Astrocyte (in vitro differentiated cells and primary cell): ENCODE measurements around the gene CPNE7. TPM values are rescaled to one million over a fixed set of nuclear protein-coding genes. Genes with fewer than 3 reads are reported as not detected.
"Not testable (repeated sequence)": the region's sequence is repeated elsewhere in the genome, so short reads cannot be mapped to it uniquely, and the experiment has no call there.

Experiments
- DNase-seq: peaks from one replicate; pipeline ENCODE4 v3.0.0-alpha.2; 2010; ENCODE audit warnings: low read depth
- FAIRE-seq: peaks from 2 replicates; lab custom pipeline; 2011; peaks lifted over from hg19 to GRCh38; lab: Jason Lieb, UNC
- H2AFZ ChIP-seq: 2 replicates; pipeline ENCODE4 v1.6.0; 2012; ENCODE audit warnings: low read depth, low read length, inconsistent platforms
- H3K27ac ChIP-seq: 2 replicates; pipeline ENCODE4 v1.5.1; 2011; ENCODE audit warnings: low read depth, low read length, inconsistent platforms
- H3K27me3 ChIP-seq: 2 replicates; pipeline ENCODE4 v1.6.0; 2011; ENCODE audit warnings: low read length, inconsistent platforms; ENCODE audit not compliant: insufficient read depth
- H3K36me3 ChIP-seq: 2 replicates; pipeline ENCODE4 v1.5.1; 2011; ENCODE audit warnings: low read length, inconsistent platforms; ENCODE audit not compliant: insufficient read depth
- H3K4me1 ChIP-seq: 2 replicates; pipeline ENCODE4 v1.5.1; 2011; ENCODE audit warnings: low read length, inconsistent platforms; ENCODE audit not compliant: insufficient read depth
- H3K4me2 ChIP-seq: 2 replicates; pipeline ENCODE4 v1.6.0; 2012; ENCODE audit warnings: low read length, inconsistent platforms
- H3K4me3 ChIP-seq: 2 replicates; pipeline ENCODE4 v1.5.1; 2011; ENCODE audit warnings: low read depth, mild to moderate bottlenecking, low read length, inconsistent platforms; ENCODE audit not compliant: insufficient read depth
- H3K79me2 ChIP-seq: 2 replicates; pipeline ENCODE4 v1.6.0; 2012; ENCODE audit warnings: mild to moderate bottlenecking, low read length, inconsistent platforms; ENCODE audit not compliant: insufficient read depth
- H3K9ac ChIP-seq: 2 replicates; pipeline ENCODE4 v1.6.0; 2012; ENCODE audit warnings: mild to moderate bottlenecking, low read length, inconsistent platforms
- H3K9me3 ChIP-seq: 2 replicates; pipeline ENCODE4 v1.5.1; 2012; ENCODE audit warnings: low read depth, mild to moderate bottlenecking, low read length, inconsistent platforms; ENCODE audit not compliant: insufficient read depth
- H4K20me1 ChIP-seq: 2 replicates; pipeline ENCODE4 v1.6.0; 2012; ENCODE audit warnings: low read length, inconsistent platforms; ENCODE audit not compliant: insufficient read depth
- H3K27ac Mint-ChIP-seq: one replicate; pipeline ENCODE4 v1.8.0; 2021; ENCODE audit warnings: mild to moderate bottlenecking, mixed read lengths; ENCODE audit not compliant: unreplicated experiment
- H3K27me3 Mint-ChIP-seq: one replicate; pipeline ENCODE4 v1.8.0; 2021; ENCODE audit warnings: low read depth, mixed read lengths; ENCODE audit not compliant: unreplicated experiment
- H3K36me3 Mint-ChIP-seq: one replicate; pipeline ENCODE4 v1.8.0; 2021; ENCODE audit warnings: low read depth, mixed read lengths; ENCODE audit not compliant: unreplicated experiment
- H3K4me1 Mint-ChIP-seq: one replicate; pipeline ENCODE4 v1.8.0; 2021; ENCODE audit warnings: low read depth, mixed read lengths; ENCODE audit not compliant: unreplicated experiment
- H3K4me3 Mint-ChIP-seq: one replicate; pipeline ENCODE4 v1.8.0; 2021; ENCODE audit warnings: mild to moderate bottlenecking, moderate library complexity, mixed read lengths; ENCODE audit not compliant: unreplicated experiment
- H3K9me3 Mint-ChIP-seq: one replicate; pipeline ENCODE4 v1.8.0; 2021; ENCODE audit warnings: mild to moderate bottlenecking, mixed read lengths; ENCODE audit not compliant: unreplicated experiment
- CTCF ChIP-seq: IDR thresholded peaks from 2 replicates; pipeline ENCODE4 v1.5.1; 2011; ENCODE audit warnings: low read depth, mild to moderate bottlenecking, inconsistent platforms, low read length, moderate library complexity; ENCODE audit not compliant: insufficient read depth
- EZH2 ChIP-seq: IDR thresholded peaks from 2 replicates; pipeline ENCODE4 v1.6.1; 2012; ENCODE audit warnings: mild to moderate bottlenecking, low read length, inconsistent platforms; ENCODE audit not compliant: insufficient read depth
- total RNA-seq: library from RNA; stranded (reverse); gene quantifications from 2 replicates; pipeline ENCODE4 v1.2.1, GENCODE V29; 2021

The CPNE7 gene
- total RNA-seq, 1 donor from 2014 or later: 7.5 TPM

DNA sequence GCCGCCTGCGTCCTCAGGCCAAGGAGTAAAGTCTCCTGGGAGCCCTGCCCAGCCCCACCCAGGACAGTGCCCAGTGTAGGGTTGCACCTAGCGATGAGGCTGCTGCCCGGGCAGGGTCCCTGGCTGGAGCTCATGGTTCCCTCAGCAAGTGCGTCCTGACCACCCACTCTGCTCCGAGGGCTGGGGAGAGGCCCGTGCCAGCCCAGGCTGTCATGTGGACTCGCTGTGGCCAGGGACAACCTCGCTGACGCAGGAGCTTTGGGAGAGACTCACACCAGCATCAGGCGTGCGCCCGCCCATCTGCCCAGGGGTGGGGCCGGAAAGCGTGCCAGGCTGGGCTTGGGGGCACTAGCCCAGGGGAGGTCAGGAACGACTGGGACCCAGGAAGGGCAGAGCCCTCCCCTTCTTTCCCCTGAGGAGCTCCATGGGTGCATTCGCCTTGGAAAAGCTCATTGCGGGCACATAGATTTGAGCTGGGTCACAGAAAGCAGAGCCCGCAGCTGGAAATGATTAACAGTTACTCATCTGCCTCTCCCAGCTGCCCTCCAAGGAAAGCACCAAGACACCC is 57.6 kb downstream of the CPNE7 start:
- H2AFZ ChIP-seq: no peak overlapping the region
- no peak overlapping the region for H3K27ac ChIP-seq
- no peak for FAIRE-seq

DNA sequence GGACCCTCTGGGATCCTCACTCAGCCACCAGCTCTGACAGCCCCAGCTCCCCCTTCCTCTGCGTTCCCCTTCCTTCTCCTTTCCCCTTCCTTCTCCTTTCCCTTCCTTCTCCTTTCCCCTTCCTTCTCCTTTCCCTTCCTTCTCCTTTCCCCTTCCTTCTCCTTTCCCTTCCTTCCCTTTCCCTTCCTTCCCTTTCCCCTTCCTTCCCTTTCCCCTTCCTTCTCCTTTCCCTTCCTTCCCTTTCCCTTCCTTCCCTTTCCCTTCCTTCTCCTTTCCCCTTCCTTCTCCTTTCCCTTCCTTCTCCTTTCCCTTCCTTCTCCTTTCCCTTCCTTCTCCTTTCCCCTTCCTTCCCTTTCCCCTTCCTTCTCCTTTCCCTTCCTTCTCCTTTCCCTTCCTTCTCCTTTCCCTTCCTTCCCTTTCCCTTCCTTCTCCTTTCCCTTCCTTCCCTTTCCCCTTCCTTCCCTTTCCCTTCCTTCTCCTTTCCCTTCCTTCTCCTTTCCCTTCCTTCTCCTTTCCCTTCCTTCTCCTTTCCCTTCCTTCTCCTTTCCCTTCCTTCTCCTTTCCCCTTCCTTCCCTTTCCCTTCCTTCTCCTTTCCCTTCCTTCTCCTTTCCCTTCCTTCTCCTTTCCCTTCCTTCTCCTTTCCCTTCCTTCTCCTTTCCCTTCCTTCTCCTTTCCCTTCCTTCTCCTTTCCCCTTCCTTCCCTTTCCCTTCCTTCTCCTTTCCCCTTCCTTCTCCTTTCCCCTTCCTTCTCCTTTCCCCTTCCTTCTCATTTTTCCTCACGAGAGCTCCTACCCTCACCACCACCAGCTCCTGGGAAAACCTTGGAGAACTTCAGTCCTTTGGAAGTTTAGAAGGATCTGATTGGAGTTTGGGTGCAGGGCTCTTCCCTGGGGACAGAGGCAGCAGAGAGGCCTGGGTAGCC is 59.2 kb downstream of the CPNE7 start:
- H3K4me3 ChIP-seq, H3K9me3 Mint-ChIP-seq, H3K27me3 ChIP-seq, H3K27ac Mint-ChIP-seq, H3K27ac ChIP-seq, H3K4me2 ChIP-seq, H4K20me1 ChIP-seq, H3K36me3 ChIP-seq, H2AFZ ChIP-seq, H3K4me3 Mint-ChIP-seq, H3K9ac ChIP-seq, H3K79me2 ChIP-seq, H3K36me3 Mint-ChIP-seq, H3K9me3 ChIP-seq, DNase-seq, H3K4me1 Mint-ChIP-seq: not testable (repeated sequence)
- peaks cover 16% of the 10 kb centered on the region for H3K4me1 ChIP-seq
- H3K27me3 Mint-ChIP-seq: peaks cover 23% of the 10 kb centered on the region
- peak; percentile 50 for FAIRE-seq

More for the DNA sequence above, 57.6 kb downstream of the CPNE7 start:
- Histone ChIP-seq H3K4me3 (no peak overlapping the region), H3K27me3 (peaks cover 6% of the 10 kb centered on the region), H3K9ac (peak overlapping the region; percentile 23), H3K79me2 (no peaks in the 10 kb centered on the region), H4K20me1 (peaks cover 2% of the 10 kb centered on the region), H3K36me3 (no peaks in the 10 kb centered on the region), H3K4me1 (peaks cover 16% of the 10 kb centered on the region), H3K9me3 (no peaks in the 10 kb centered on the region), H3K4me2 (peak overlapping the region; percentile 51)
- no peaks in the 10 kb centered on the region for H3K9me3 Mint-ChIP-seq
- no peak overlapping the region for H3K27ac Mint-ChIP-seq
- TF ChIP-seq CTCF (no peak), EZH2 (no peak)
- peaks cover 23% of the 10 kb centered on the region for H3K27me3 Mint-ChIP-seq
- no peak overlapping the region for H3K4me3 Mint-ChIP-seq
- no peaks in the 10 kb centered on the region for H3K36me3 Mint-ChIP-seq
- DNase-seq: peak; percentile 62
- no peaks in the 10 kb centered on the region for H3K4me1 Mint-ChIP-seq

- Histone ChIP-seq H3K79me2 (no peaks in the 10 kb centered on the region), H2AFZ (no peak overlapping the region), H3K27me3 (peaks cover 6% of the 10 kb centered on the region), H3K9me3 (no peaks in the 10 kb centered on the region), H3K4me2 (no peak overlapping the region), H3K9ac (no peak overlapping the region), H3K36me3 (no peaks in the 10 kb centered on the region), H3K4me3 (no peak overlapping the region), H3K4me1 (peaks cover 16% of the 10 kb centered on the region), H3K27ac (no peak overlapping the region), H4K20me1 (peaks cover 2% of the 10 kb centered on the region)
- no peaks in the 10 kb centered on the region for H3K36me3 Mint-ChIP-seq
- no peaks in the 10 kb centered on the region for H3K9me3 Mint-ChIP-seq
- no peak overlapping the region for H3K4me3 Mint-ChIP-seq
- H3K4me1 Mint-ChIP-seq: peaks cover 8% of the 10 kb centered on the region
- FAIRE-seq (no peak), DNase-seq (no peak)
- TF ChIP-seq CTCF (no peak), EZH2 (no peak)
- peaks cover 26% of the 10 kb centered on the region for H3K27me3 Mint-ChIP-seq
- H3K27ac Mint-ChIP-seq: no peak overlapping the region
Observed at GRCh38 chr16:89636663-89637062, 61.1 kb downstream of the CPNE7 start.
